SK-N-SH (cell line): ENCODE measurements around the gene RALGDS. TPM values are rescaled to one million over a fixed set of nuclear protein-coding genes. Genes with fewer than 3 reads are reported as not detected.
A peak's percentile ranks its signal among the peaks of the same experiment; 100 is the strongest.

Experiments used
- CTCF ChIA-PET: fragments of 300-600, 350-600 bp; formaldehyde crosslinking; extraction: SDS; loops from one replicate; lab custom pipeline; 2021; lab: Yijun Ruan, JAX
- POLR2A ChIA-PET: fragments of 350-600 bp; sonication (Branson Sonifier 250); formaldehyde crosslinking; extraction: SDS; loops from one replicate; lab custom pipeline; 2020; ENCODE audit warnings: antibody characterized with exemption, inconsistent platforms; lab: Yijun Ruan, JAX
- DNase-seq: peaks from one replicate; pipeline ENCODE4 v3.0.0; 2012
- H2AFZ ChIP-seq: fragments of 200-600 bp; sonication (generic); 2 replicates; pipeline ENCODE4 v1.8.1; 2016; ENCODE audit warnings: antibody characterized with exemption, mild to moderate bottlenecking, low read depth
- H3F3A ChIP-seq: fragments of 200-600 bp; sonication (generic); replicated peaks from 2 replicates; pipeline ENCODE3; 2016; ENCODE audit warnings: antibody characterized with exemption, mild to moderate bottlenecking; ENCODE audit not compliant: insufficient read depth
- H3K27ac ChIP-seq, 2 experiments: fragments of 200-500 bp in 1 of 2; fragments of 200-600 bp in 1 of 2; sonication (Bioruptor generic) in 1 of 2; sonication (generic), shearing (Covaris generic) in 1 of 2; 2 replicates each; pipeline versions ENCODE4 v1.5.1 to v1.6.1; 2014 to 2016; ENCODE audit warnings: low read depth in 2 of 2, inconsistent platforms in 1 of 2, low read length in 1 of 2, mild to moderate bottlenecking in 1 of 2, mixed read lengths in 1 of 2
- H3K27me3 ChIP-seq: fragments of 200-600 bp; sonication (generic), shearing (Covaris generic); 2 replicates; pipeline ENCODE4 v1.6.1; 2016; ENCODE audit warnings: mixed run types; ENCODE audit not compliant: insufficient read depth
- H3K36me3 ChIP-seq, 2 experiments: fragments of 200-500 bp in 1 of 2; fragments of 200-600 bp in 1 of 2; sonication (Bioruptor generic) in 1 of 2; sonication (generic) in 1 of 2; replicated peaks in 1 of 2; 2 replicates each; pipeline versions ENCODE3 to v1.5.1; 2014 to 2016; ENCODE audit warnings: low read length in 1 of 2, mild to moderate bottlenecking in 1 of 2; ENCODE audit not compliant: insufficient read depth in 2 of 2, control insufficient read depth in 1 of 2
- H3K4me1 ChIP-seq, 2 experiments: fragments of 200-500 bp in 1 of 2; fragments of 200-600 bp in 1 of 2; sonication (Bioruptor generic) in 1 of 2; sonication (generic), shearing (Covaris generic) in 1 of 2; 2 replicates each; pipeline versions ENCODE4 v1.5.1 to v1.6.1; 2014 to 2016; ENCODE audit warnings: low read depth in 1 of 2, low read length in 1 of 2, mixed run types in 1 of 2; ENCODE audit not compliant: insufficient read depth in 2 of 2, control insufficient read depth in 1 of 2
- H3K4me2 ChIP-seq: fragments of 200-600 bp; sonication (generic), shearing (Covaris generic); 2 replicates; pipeline ENCODE4 v1.6.1; 2017; ENCODE audit warnings: mixed run types
- H3K4me3 ChIP-seq, 2 experiments: fragments of 200-500 bp in 1 of 2; fragments of 200-600 bp in 1 of 2; sonication (Bioruptor generic) in 1 of 2; sonication (generic), shearing (Covaris generic) in 1 of 2; 2 replicates each; pipeline versions ENCODE4 v1.5.1 to v1.8.1; 2014 to 2016; ENCODE audit warnings: low read depth in 2 of 2, inconsistent platforms in 1 of 2, low read length in 1 of 2, mild to moderate bottlenecking in 1 of 2, mixed read lengths in 1 of 2, moderate library complexity in 1 of 2
- H3K79me2 ChIP-seq: fragments of 200-600 bp; sonication (generic); 2 replicates; pipeline ENCODE4 v1.8.1; 2017; ENCODE audit warnings: mild to moderate bottlenecking; ENCODE audit not compliant: insufficient read depth
- H3K9ac ChIP-seq: fragments of 200-600 bp; sonication (generic); 2 replicates; pipeline ENCODE4 v1.6.1; 2017; ENCODE audit warnings: mixed run types
- H3K9me2 ChIP-seq: fragments of 200-600 bp; sonication (generic); 2 replicates; pipeline ENCODE4 v1.6.1; 2017; ENCODE audit warnings: mixed run types
- H3K9me3 ChIP-seq: fragments of 200-600 bp; sonication (generic); 2 replicates; pipeline ENCODE4 v1.6.1; 2017; ENCODE audit warnings: mixed run types, mild to moderate bottlenecking, moderate library complexity
- H4K20me1 ChIP-seq: fragments of 200-600 bp; sonication (generic); 2 replicates; pipeline ENCODE4 v1.6.1; 2017; ENCODE audit warnings: mild to moderate bottlenecking, mixed run types; ENCODE audit not compliant: insufficient read depth
- CHD2 ChIP-seq: fragments of 150-350 bp; IDR thresholded peaks from 2 replicates; pipeline ENCODE4 v1.6.1; 2018; ENCODE audit warnings: low read length; ENCODE audit not compliant: partially characterized antibody
- CTCF ChIP-seq: fragments of 200-600 bp; sonication (generic); IDR thresholded peaks from 2 replicates; pipeline ENCODE4 v1.6.1; 2017; ENCODE audit warnings: antibody characterized with exemption, mild to moderate bottlenecking, moderate library complexity
- JUND ChIP-seq: IDR thresholded peaks from 2 replicates; pipeline ENCODE4 v1.4.0; 2012
- MXI1 ChIP-seq: IDR thresholded peaks from 2 replicates; pipeline ENCODE4 v1.6.1; 2012; ENCODE audit warnings: mild to moderate bottlenecking, low read depth, low read length, improper control_type of control experiment
- NFIC ChIP-seq: IDR thresholded peaks from 2 replicates; pipeline ENCODE4 v1.4.0; 2012; ENCODE audit warnings: borderline replicate concordance
- PBX3 ChIP-seq: IDR thresholded peaks from 2 replicates; pipeline ENCODE4; 2012
- RAD21 ChIP-seq: IDR thresholded peaks from 2 replicates; pipeline ENCODE4 v1.6.1; 2012; ENCODE audit warnings: mild to moderate bottlenecking, low read length
- RCOR1 ChIP-seq: fragments of 150-350 bp; IDR thresholded peaks from 2 replicates; pipeline ENCODE4 v1.6.1; 2017; ENCODE audit warnings: antibody characterized with exemption, low read length
- RFX5 ChIP-seq: IDR thresholded peaks from 2 replicates; pipeline ENCODE4 v1.6.1; 2012; ENCODE audit warnings: mild to moderate bottlenecking, improper control_type of control experiment, low read length
- SIN3A ChIP-seq: IDR thresholded peaks from 2 replicates; pipeline ENCODE4 v1.6.1; 2012; ENCODE audit warnings: low read depth, mild to moderate bottlenecking, low read length, moderate library complexity, borderline replicate concordance
- SMC3 ChIP-seq: IDR thresholded peaks from 2 replicates; pipeline ENCODE4 v1.6.1; 2012; ENCODE audit warnings: low read depth, low read length, improper control_type of control experiment
- TAF1 ChIP-seq: IDR thresholded peaks from 2 replicates; pipeline ENCODE4 v1.6.1; 2012; ENCODE audit warnings: low read depth, mild to moderate bottlenecking, low read length, moderate library complexity, borderline replicate concordance
- TEAD4 ChIP-seq: IDR thresholded peaks from 2 replicates; pipeline ENCODE4 v1.4.0; 2012; ENCODE audit warnings: mild to moderate bottlenecking, borderline replicate concordance; ENCODE audit not compliant: insufficient read depth
- USF1 ChIP-seq: IDR thresholded peaks from 2 replicates; pipeline ENCODE4 v1.4.0; 2012; ENCODE audit warnings: low read depth, borderline replicate concordance
- USF2 ChIP-seq: fragments of 150-350 bp; IDR thresholded peaks from 2 replicates; pipeline ENCODE4 v1.6.1; 2017; ENCODE audit warnings: antibody characterized with exemption, low read length, low read depth, borderline replicate concordance
- YY1 ChIP-seq: IDR thresholded peaks from 2 replicates; pipeline ENCODE4 v1.4.0; 2012; ENCODE audit warnings: low read depth, mild to moderate bottlenecking
- ZBTB33 ChIP-seq: IDR thresholded peaks from 2 replicates; pipeline ENCODE4 v1.4.0; 2012; ENCODE audit warnings: low read depth, borderline replicate concordance
- WGBS: methylation state at CpG from one replicate; pipeline ENCODE4 v1.1.6; 2017; ENCODE audit warnings: low lambda C conversion rate; 5-methylcytosine and 5-hydroxymethylcytosine counted together
- polyA plus RNA-seq, 3 experiments: library from polyadenylated mRNA; depleted of rRNA; stranded (reverse); fragments of >200 nt; gene quantifications; 2 replicates each; pipeline ENCODE4 v1.2.3, GENCODE V29; 2012

Gene RALGDS
- polyA plus RNA-seq, 1 of the 3 experiments (the other 2 are of a cell fraction): 64.7 TPM

GRCh38 chr9:133147412-133148198, 26.6 kb upstream of the RALGDS start:
- DNase-seq: peak; percentile 79
- Histone ChIP-seq H3K4me3 (peak overlapping the region; percentile 76 to 81), H3K36me3 (peaks cover 0 to 2% of the 10 kb centered on the region in 2 experiments), H2AFZ (0 out of 2 replicates have a peak overlapping the region, but pooled peaks have one; percentile 68), H3K4me1 (peaks cover 0 to 38% of the 10 kb centered on the region in 2 experiments; a peak in 2 of 4 replicates), H3K9ac (peak overlapping the region; percentile 81), H3K27me3 (no peaks in the 10 kb centered on the region), H3K27ac (peak overlapping the region; percentile 69 to 80), H3K4me2 (peak overlapping the region; percentile 99), H3K9me3 (no peaks in the 10 kb centered on the region), H4K20me1 (peaks cover 38% of the 10 kb centered on the region), H3F3A (peaks cover 9% of the 10 kb centered on the region), H3K79me2 (peaks cover 34% of the 10 kb centered on the region; the same call in 1 of the 2 replicates), H3K9me2 (no peaks in the 10 kb centered on the region)
- CTCF ChIA-PET: interaction anchor here (0.7 to 11.6 kb wide), 25 partner anchors 9 to 176 kb away, joined by 3 to 810 read pairs (median 6); partner anchors contain the start of genes CEL, GBGT1, GTF3C5 and RALGDS
- POLR2A ChIA-PET: interaction anchor here (0.7 to 2.3 kb wide), 5 partner anchors 25 to 125 kb away, joined by 3 to 5 read pairs (median 4); no protein-coding TSS in a partner anchor
- peak; percentile 96 for TF ChIP-seq CTCF
- no peak for TF ChIP-seq PBX3
- TF ChIP-seq SIN3A: peak; percentile 30; the same call in 1 of the 2 replicates
- TF ChIP-seq RAD21: peak; percentile 81
- no peak for TF ChIP-seq MXI1
- TF ChIP-seq SMC3: peak; percentile 76
- TF ChIP-seq CHD2: peak; percentile 17
- 28% methylated on average over 11 of the region's 14 CpGs for WGBS

- WGBS: 61% methylated on average over 7 of the region's 7 CpGs
- TF ChIP-seq RCOR1 (no peak), MXI1 (no peak), YY1 (no peak), TAF1 (no peak), USF2 (no peak), RFX5 (no peak), TEAD4 (no peak), ZBTB33 (no peak), JUND (no peak), NFIC (no peak), USF1 (no peak)
Measured at GRCh38 chr9:133146746-133147411, 25.8 kb upstream of the RALGDS start.

More at GRCh38 chr9:133146746-133147411, 25.8 kb upstream of the RALGDS start:
- peak overlapping the region; percentile 99 for H3K4me2 ChIP-seq
- no peaks in the 10 kb centered on the region for H3K9me2 ChIP-seq
- no peak overlapping the region for H2AFZ ChIP-seq
- H3F3A ChIP-seq: peaks cover 9% of the 10 kb centered on the region
- peaks cover 36% of the 10 kb centered on the region; the same call in 1 of the 2 replicates for H3K79me2 ChIP-seq
- H3K9ac ChIP-seq: no peak overlapping the region
- no peak overlapping the region for H3K27ac ChIP-seq
- peaks cover 45% of the 10 kb centered on the region for H4K20me1 ChIP-seq
- ChIA-PET CTCF (interaction anchor here (0.8 to 11.6 kb wide), 22 partner anchors 9 to 175 kb away, joined by 3 to 810 read pairs (median 8); partner anchors contain the start of genes CEL, GBGT1, GTF3C5 and RALGDS), POLR2A (interaction anchor here (1.0 to 2.3 kb wide), 3 partner anchors 24 to 124 kb away, joined by 3 to 5 read pairs (median 5); no protein-coding TSS in a partner anchor)
- peaks cover 0 to 2% of the 10 kb centered on the region in 2 experiments for H3K36me3 ChIP-seq
- H3K9me3 ChIP-seq: no peaks in the 10 kb centered on the region
- DNase-seq: no peak
- peaks cover 0 to 45% of the 10 kb centered on the region in 2 experiments; a peak in 3 of 4 replicates for H3K4me1 ChIP-seq
- H3K4me3 ChIP-seq: peak overlapping the region; percentile 76 to 81; a peak in 3 of 4 replicates
- H3K27me3 ChIP-seq: no peaks in the 10 kb centered on the region
